Measurements from ENCODE around the gene FKBP2. TPM values are rescaled to one million over a fixed set of nuclear protein-coding genes. Genes with fewer than 3 reads are reported as not detected.

FKBP2 gene
- total RNA-seq, 1 experiment from 2014 or later, result 102 TPM

GRCh38 chr11:64249038-64249437 lies 8.1 kb downstream of the FKBP2 start:
- DNase-seq (ENCODE audit: low read depth), result no peak

DNA sequence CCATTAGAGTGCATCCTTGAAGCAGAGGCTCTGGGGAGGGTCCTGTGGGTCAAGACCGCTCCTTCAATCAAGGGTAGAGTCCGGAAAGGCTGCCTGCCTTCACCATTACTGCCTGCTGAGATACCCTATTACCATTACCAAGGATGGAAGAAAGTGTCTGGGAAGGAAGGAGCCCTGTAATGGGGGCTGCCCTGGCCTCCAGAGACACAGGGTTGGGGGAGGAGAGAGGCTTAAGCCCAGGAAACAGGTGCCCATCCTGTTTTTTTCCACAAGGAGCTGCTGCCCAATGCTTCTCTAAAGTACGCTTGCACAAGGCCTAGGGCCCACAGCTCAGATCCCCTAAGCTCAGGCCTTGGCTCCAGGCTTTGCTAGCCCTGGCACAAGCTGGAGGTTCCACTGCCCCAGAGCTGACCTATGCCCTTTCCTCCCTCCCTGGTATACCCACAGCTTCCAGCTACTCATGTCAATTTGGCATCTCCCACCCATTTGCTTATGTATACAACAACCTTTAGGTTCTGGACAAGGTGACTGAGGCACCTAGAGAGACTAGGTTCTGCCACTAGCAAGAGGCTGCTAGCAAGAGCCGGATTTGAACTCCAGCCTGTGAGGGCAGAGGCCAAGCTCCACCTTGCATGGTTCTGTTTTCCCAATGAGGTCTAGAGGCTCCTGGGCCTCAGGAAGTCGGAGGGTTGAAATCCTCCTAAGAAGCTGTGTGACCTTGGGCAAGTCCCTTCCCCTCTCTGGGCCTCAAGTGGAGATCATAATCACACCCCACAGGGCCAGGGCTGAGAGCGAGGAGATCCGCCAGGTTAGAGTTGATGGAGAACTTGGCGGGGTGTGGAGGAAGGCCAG lies 8.9 kb downstream of the FKBP2 start:
- no peak for DNase-seq (ENCODE audit: low read depth)

GRCh38 chr11:64250415-64251015 lies 9.6 kb downstream of the FKBP2 start:
- DNase-seq (ENCODE audit: low read depth), result no peak

GRCh38 chr11:64251016-64251752 lies 10.3 kb downstream of the FKBP2 start, which contains the start of gene PLCB3:
TSS of gene PLCB3 (plus strand) at chr11:64251530. CDS start at chr11:64251650, 120 bp downstream.
- DNase-seq (ENCODE audit: low read depth), result peak; percentile 53

GRCh38 chr11:64251753-64252002 lies 10.8 kb downstream of the FKBP2 start:
- DNase-seq (ENCODE audit: low read depth), result no peak

GRCh38 chr11:64252003-64252872 lies 11.3 kb downstream of the FKBP2 start:
- peak; percentile 54 for DNase-seq (ENCODE audit: low read depth)

GRCh38 chr11:64253043-64253442 lies 12.1 kb downstream of the FKBP2 start:
- DNase-seq (ENCODE audit: low read depth), result no peak

DNA sequence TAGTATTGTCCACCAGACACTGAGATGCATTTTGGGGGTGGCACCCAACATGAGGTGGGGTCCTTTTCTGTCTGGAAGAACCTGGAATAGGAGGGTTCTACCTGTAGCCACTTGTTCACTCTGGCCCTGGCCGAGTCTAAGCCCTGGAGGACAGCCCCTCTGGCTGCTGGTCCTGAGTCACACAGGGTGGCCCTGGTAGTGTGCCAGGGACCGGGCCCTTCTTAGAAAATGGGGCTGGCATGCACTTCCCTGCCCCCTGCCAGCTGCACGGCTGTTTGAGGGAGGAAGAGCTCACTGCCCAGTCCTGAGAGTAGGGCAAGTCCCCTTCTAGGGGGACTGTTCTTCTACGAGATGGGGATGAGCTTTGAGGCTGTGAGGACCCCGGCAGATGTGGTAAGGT lies 12.6 kb downstream of the FKBP2 start:
- no peak for DNase-seq (ENCODE audit: low read depth)

DNA sequence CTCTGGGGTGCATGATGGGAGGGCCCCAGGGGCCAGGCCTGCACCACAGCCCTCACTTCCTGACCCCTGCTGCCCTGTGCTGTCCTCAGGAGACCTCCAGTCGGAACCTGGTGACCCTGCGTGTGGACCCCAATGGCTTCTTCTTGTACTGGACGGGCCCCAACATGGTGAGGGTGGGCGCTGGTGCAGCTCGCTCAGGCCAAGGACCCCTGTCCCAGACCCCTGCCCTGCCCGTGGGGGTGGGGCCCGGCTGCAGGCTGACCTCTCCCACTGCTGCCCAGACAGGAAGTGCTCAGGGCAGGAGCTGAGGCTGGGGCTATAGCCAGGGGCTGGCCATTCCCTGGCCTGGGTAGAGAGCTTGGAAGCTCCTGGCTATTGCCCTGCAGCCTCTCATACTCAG lies 13.4 kb downstream of the FKBP2 start:
- no peak for DNase-seq (ENCODE audit: low read depth)

DNA sequence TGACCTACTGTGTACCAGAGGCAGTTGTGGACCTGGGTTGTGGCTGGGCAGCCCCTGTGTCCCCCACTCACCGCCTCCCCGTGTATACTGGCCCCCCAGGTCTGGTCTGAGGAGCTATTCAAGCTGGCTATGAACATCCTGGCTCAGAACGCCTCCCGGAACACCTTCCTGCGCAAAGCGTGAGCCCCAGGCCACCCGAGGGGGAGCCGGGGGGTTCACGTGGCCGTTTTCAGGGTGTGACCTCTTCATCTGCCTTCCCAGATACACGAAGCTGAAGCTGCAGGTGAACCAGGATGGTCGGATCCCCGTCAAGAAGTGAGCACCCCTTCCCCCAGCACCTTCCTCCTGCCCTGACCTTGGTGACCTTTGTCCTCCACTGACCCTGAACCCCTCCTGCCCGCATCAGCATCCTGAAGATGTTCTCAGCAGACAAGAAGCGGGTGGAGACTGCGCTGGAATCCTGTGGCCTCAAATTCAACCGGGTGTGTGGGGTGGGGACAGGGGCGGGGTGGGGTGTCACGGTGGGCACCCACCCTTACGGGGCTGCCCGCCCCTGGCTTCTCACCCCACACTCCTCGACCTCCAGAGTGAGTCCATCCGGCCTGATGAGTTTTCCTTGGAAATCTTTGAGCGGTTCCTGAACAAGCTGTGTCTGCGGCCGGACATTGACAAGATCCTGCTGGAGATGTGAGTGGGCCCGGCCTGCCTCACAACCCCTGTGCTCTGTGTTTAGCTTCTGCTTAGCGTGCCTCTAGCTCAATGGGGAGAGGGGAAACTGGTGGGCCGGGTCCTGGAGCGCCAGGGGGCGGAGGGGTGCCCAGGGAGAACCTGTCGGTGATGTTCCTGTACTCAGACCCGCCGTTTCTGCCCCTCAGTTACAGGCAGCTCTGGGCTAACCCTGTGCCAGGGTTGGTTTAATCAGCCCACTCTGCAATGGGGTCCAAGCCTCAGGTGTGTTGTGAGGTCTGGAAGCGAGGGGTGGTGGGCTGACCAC lies 14.5 kb downstream of the FKBP2 start:
- no peak for DNase-seq (ENCODE audit: low read depth)

DNA sequence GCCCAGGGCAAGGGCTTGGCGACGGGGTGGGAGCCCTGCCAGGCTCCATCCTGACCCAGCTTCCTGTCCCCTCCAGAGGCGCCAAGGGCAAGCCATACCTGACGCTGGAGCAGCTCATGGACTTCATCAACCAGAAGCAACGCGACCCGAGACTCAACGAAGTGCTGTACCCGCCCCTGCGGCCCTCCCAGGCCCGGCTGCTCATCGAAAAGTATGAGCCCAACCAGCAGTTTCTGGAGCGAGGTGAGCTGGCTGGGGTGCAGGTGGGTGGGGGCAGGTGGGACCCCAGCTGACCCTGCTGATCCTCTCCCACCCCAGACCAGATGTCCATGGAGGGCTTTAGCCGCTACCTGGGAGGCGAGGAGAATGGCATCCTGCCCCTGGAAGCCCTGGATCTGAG lies 15.4 kb downstream of the FKBP2 start:
- no peak for DNase-seq (ENCODE audit: low read depth)

DNA sequence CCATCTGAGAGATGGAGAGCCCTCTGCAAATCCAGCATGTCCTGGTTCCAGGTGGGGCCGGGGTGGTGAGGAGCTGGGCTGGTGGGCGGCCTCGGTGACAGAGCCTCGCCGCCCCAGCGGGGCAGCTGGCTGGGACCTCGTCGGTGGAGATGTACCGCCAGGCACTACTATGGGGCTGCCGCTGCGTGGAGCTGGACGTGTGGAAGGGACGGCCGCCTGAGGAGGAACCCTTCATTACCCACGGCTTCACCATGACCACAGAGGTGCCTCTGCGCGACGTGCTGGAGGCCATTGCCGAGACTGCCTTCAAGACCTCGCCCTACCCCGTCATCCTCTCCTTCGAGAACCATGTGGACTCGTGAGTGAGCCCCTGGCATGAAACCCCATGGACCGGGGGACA lies 17.5 kb downstream of the FKBP2 start:
- no peak for DNase-seq (ENCODE audit: low read depth)

GRCh38 chr11:64258946-64259532 lies 18.1 kb downstream of the FKBP2 start:
- no peak for DNase-seq (ENCODE audit: low read depth)

- DNase-seq (ENCODE audit: low read depth), result no peak
Measured at GRCh38 chr11:64259533-64260067, 18.7 kb downstream of the FKBP2 start.

GRCh38 chr11:64260147-64260708 lies 19.3 kb downstream of the FKBP2 start:
- DNase-seq (ENCODE audit: low read depth), result no peak

GRCh38 chr11:64261556-64262080 lies 20.7 kb downstream of the FKBP2 start:
- DNase-seq (ENCODE audit: low read depth), result no peak

GRCh38 chr11:64262271-64263002 lies 21.5 kb downstream of the FKBP2 start:
- no peak for DNase-seq (ENCODE audit: low read depth)
